Esophagus squamous epithelium (tissue), 5 donors: ENCODE results near the gene WDHD1. TPM values are rescaled to one million over a fixed set of nuclear protein-coding genes. Genes with fewer than 3 reads are reported as not detected.
"Not testable (repeated sequence)": the region's sequence is repeated elsewhere in the genome, so short reads cannot be mapped to it uniquely, and the experiment has no call there.

Experiments
- DNase-seq: peaks from one replicate; lab custom pipeline; 2025; lab: John Stamatoyannopoulos, UW
- H3K27ac ChIP-seq, 4 donors: fragments of 200-600 bp; sonication (generic); one replicate each; pipeline ENCODE4 v1.5.1; 2016 to 2019; ENCODE audit warnings: mild to moderate bottlenecking in 1 of 4
- H3K27me3 ChIP-seq, 4 donors: fragments of 200-600 bp; sonication (generic); 1 replicate in 3 of 4; 2 replicates in 1 of 4; pipeline versions ENCODE4 v1.5.1 to v1.6.0; 2017 to 2021; ENCODE audit warnings: antibody characterized with exemption in 1 of 4
- H3K36me3 ChIP-seq, 3 donors: fragments of 200-600 bp; sonication (generic); one replicate each; pipeline ENCODE4 v1.5.1; 2016 to 2019
- H3K4me1 ChIP-seq, 3 donors: fragments of 200-600 bp; sonication (generic); one replicate each; pipeline ENCODE4 v1.5.1; 2017 to 2019
- H3K4me3 ChIP-seq, 4 donors: fragments of 200-600 bp; sonication (generic); 1 replicate in 3 of 4; 2 replicates in 1 of 4; pipeline ENCODE4 v1.5.1; 2016 to 2019; ENCODE audit warnings: mild to moderate bottlenecking in 2 of 4, moderate library complexity in 1 of 4
- H3K9me3 ChIP-seq, 3 donors: fragments of 200-600 bp; sonication (generic); one replicate each; pipeline ENCODE4 v1.5.1; 2016 to 2019
- POLR2A ChIP-seq, 4 donors: fragments of 450-650 bp; IDR thresholded peaks; one replicate each; pipeline ENCODE4 v1.6.1; 2017; ENCODE audit warnings: antibody characterized with exemption in 4 of 4, mild to moderate bottlenecking in 4 of 4, moderate library complexity in 3 of 4
- WGBS, 2 donors: methylation state at CpG; one replicate each; pipeline ENCODE4 v1.1.5; 2018; 5-methylcytosine and 5-hydroxymethylcytosine counted together
- intact Hi-C: fragments of 100-400 bp; cut with DNase I; formaldehyde crosslinking; loops from one replicate; pipeline ENCODE4 v1.15.0; 2022
- total RNA-seq, 4 donors: library from RNA; depleted of rRNA; stranded (reverse); fragments of >200 nt; gene quantifications; one replicate each; pipeline ENCODE4 v1.1.0, GENCODE V29; 2016
- TF ChIP-seq, protein P1 (sequence below), 6 experiments: fragments of 450-650 bp in 4 of 6; fragments of 200-600 bp in 2 of 6; sonication (generic) in 2 of 6; IDR thresholded peaks; one replicate each; pipeline ENCODE4 v1.5.1; 2016 to 2019; ENCODE audit warnings: antibody characterized with exemption in 6 of 6, mild to moderate bottlenecking in 4 of 6, moderate library complexity in 4 of 6
- donor health status: DM: yes; HTN: yes; CAD: no.

The WDHD1 gene
- total RNA-seq, 4 donors from 2014 or later: 0.80 to 7.0 (median 5.0) TPM

DNA sequence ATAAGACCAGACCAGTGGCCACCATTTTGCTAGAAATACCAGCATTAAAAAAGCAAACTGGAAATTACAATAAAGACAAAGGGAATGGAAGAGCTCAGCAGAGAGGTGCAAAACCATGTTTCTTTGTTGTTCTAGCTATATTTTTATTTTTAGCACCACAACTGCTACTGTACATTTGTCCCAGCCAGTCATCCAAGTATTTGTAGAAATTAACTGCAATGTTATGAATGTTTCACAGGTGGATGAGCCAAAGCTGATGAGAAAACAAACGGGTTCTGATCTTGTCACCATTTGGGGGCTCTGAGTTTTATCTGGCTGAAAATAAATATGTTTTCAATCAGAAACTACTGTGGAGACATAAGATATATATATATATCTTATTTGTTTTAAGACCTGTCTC, 99.3 kb downstream of the WDHD1 start:
- DNase-seq: no peak
- no peaks in the 10 kb centered on the region for H3K27me3 ChIP-seq
- WGBS, 2 donors: 72 to 73% methylated on average over 1 of the region's 1 CpG
- no peak overlapping the region for H3K4me3 ChIP-seq
- H3K27ac ChIP-seq: no peak overlapping the region
- no peak for TF ChIP-seq POLR2A (IDR thresholded peaks at IDR 0.05)
- H3K4me1 ChIP-seq: no peaks in the 10 kb centered on the region
- H3K9me3 ChIP-seq: no peaks in the 10 kb centered on the region
- H3K36me3 ChIP-seq: no peaks in the 10 kb centered on the region
- intact Hi-C loops: no loop called here

DNA sequence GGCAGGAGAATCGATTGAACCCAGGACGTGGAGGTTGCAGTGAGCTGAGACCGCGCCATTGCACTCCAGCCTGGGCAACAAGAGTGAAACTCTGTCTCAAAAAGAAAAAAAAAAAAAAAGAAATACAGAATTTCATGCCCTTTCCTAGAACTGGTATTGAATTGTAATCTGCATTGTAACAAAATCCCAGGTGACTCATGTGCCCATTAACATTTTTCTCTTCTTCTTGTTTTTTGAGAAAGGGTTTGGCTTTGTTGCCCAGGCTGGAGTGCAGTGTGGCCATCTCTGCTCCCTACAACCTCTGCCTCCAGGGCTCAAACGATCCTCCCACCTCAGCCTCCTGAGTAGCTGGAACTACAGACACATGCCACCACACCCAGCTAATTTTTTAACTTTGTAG, 100.3 kb downstream of the WDHD1 start:
- H3K27ac ChIP-seq, intact Hi-C loops, H3K9me3 ChIP-seq, H3K36me3 ChIP-seq, H3K4me1 ChIP-seq, DNase-seq, H3K27me3 ChIP-seq, H3K4me3 ChIP-seq: not testable (repeated sequence)
- 85 to 90% methylated on average over 5 of the region's 5 CpGs for WGBS, 2 donors

DNA sequence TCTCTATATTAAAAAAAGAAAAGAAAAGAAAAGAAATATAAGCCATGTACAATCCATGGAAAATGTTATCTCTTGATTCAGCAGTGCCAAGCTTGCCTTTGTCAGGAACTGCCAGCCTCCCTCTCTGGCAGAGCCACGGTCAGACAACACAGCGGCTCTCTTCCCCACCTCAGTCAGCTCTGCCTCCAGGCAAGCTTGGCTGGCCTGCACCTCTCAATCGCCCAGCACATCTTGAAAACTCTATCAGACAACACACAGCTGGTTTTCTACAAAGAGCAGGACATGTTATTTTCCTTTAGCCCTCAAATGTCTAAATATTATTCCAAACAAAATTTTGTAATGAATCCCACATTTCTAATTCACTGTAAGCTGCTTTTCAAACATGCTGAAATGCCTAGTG, 104.3 kb downstream of the WDHD1 start:
- Histone ChIP-seq H3K9me3 (no peaks in the 10 kb centered on the region), H3K27ac (no peak overlapping the region), H3K4me1 (no peaks in the 10 kb centered on the region), H3K27me3 (no peaks in the 10 kb centered on the region), H3K36me3 (no peaks in the 10 kb centered on the region), H3K4me3 (no peak overlapping the region)
- no peak for DNase-seq
- intact Hi-C loops: no loop called here
- TF ChIP-seq, protein P1, sequence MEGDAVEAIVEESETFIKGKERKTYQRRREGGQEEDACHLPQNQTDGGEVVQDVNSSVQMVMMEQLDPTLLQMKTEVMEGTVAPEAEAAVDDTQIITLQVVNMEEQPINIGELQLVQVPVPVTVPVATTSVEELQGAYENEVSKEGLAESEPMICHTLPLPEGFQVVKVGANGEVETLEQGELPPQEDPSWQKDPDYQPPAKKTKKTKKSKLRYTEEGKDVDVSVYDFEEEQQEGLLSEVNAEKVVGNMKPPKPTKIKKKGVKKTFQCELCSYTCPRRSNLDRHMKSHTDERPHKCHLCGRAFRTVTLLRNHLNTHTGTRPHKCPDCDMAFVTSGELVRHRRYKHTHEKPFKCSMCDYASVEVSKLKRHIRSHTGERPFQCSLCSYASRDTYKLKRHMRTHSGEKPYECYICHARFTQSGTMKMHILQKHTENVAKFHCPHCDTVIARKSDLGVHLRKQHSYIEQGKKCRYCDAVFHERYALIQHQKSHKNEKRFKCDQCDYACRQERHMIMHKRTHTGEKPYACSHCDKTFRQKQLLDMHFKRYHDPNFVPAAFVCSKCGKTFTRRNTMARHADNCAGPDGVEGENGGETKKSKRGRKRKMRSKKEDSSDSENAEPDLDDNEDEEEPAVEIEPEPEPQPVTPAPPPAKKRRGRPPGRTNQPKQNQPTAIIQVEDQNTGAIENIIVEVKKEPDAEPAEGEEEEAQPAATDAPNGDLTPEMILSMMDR (IDR thresholded peaks at IDR 0.05): no peak
- TF ChIP-seq POLR2A (IDR thresholded peaks at IDR 0.05): no peak
- 26 to 43% methylated on average over 3 of the region's 3 CpGs for WGBS, 2 donors

DNA sequence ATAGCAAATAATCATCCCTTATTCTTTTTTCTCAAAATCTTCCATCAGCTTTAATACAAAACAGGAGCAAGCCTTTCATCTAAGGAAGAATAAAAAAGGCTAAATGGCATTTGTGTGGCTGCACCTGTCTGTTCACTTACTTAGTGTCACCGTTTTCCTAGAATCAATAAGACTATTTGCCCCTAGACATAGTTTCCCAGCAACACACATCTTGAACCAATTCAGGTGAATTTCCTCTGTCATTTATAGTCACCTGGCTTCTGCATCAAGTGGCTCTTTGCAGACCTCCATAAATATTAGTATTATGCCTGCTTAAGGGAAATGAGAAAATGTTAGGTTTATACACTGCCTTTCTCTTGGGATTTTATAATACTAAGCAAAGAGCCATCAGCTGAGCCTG, 106.8 kb downstream of the WDHD1 start:
- no peaks in the 10 kb centered on the region for H3K4me1 ChIP-seq
- H3K36me3 ChIP-seq: no peaks in the 10 kb centered on the region
- H3K27me3 ChIP-seq: no peaks in the 10 kb centered on the region
- WGBS, 2 donors: 38 to 56% methylated on average over 1 of the region's 1 CpG
- TF ChIP-seq, protein P1 (IDR thresholded peaks at IDR 0.05): no peak
- no peak for TF ChIP-seq POLR2A (IDR thresholded peaks at IDR 0.05)
- intact Hi-C loops: no loop called here
- no peak overlapping the region for H3K27ac ChIP-seq
- DNase-seq: no peak
- H3K9me3 ChIP-seq: no peaks in the 10 kb centered on the region
- no peak overlapping the region for H3K4me3 ChIP-seq

DNA sequence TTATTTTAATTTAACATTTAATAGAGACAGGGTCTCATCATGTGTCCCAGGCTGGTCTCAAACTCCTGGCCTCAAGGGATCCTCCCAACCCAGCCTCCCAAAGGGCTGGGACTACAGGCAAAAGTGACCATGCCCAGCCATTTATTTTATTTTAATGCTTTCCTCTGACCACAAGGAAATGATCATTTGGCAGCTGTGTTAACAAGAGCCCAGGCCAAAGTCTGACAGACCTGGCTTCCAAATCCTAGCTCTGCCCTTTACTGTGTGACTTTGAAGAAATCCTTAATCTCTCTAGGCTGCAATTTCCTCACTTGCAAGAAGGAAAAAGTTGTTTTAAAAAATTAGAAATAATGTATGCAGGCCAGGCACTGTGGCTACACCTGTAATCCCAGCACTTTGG, 107.6 kb downstream of the WDHD1 start:
- no peak overlapping the region for H3K4me3 ChIP-seq
- H3K27ac ChIP-seq: no peak overlapping the region
- no peak for DNase-seq
- TF ChIP-seq, protein P1 (IDR thresholded peaks at IDR 0.05): no peak
- TF ChIP-seq POLR2A (IDR thresholded peaks at IDR 0.05): no peak
- no peaks in the 10 kb centered on the region for H3K27me3 ChIP-seq
- no peaks in the 10 kb centered on the region for H3K4me1 ChIP-seq
- H3K9me3 ChIP-seq: no peaks in the 10 kb centered on the region
- intact Hi-C loops: no loop called here
- no peaks in the 10 kb centered on the region for H3K36me3 ChIP-seq

DNA sequence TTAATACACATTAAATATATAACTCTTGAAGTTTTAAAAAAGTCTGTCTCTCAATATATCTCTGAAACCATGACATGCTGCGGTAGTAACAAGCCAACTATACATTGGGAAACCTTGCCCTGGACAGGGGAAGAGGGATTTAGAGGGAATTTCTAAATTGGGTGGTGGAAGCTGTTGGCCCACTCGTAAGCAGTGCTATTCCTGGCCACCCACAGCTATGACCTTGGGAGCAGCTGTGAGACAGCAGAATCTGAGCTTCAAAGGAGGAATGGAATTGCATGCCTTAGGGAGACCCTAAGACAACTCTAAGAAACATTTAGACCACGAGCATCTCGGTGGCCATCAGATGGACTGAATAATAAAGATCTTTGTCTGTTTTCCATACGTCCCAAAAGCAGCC, 108.5 kb downstream of the WDHD1 start:
- intact Hi-C loops: no loop called here
- TF ChIP-seq POLR2A (IDR thresholded peaks at IDR 0.05): no peak
- TF ChIP-seq, protein P1 (IDR thresholded peaks at IDR 0.05): no peak
- no peaks in the 10 kb centered on the region for H3K4me1 ChIP-seq
- WGBS, 2 donors: 62 to 63% methylated on average over 5 of the region's 5 CpGs
- no peak for DNase-seq
- no peaks in the 10 kb centered on the region for H3K9me3 ChIP-seq
- no peaks in the 10 kb centered on the region for H3K27me3 ChIP-seq
- no peak overlapping the region for H3K4me3 ChIP-seq
- H3K36me3 ChIP-seq: no peaks in the 10 kb centered on the region
- H3K27ac ChIP-seq: no peak overlapping the region
